Activated naive CD8-positive, alpha-beta T cell treated with anti-CD3 and anti-CD28 coated beads, Interleukin-2, amount 50 U/mL, for 16 hours (primary cell): ENCODE results near the gene SLF2.
"Not testable (repeated sequence)": the region's sequence is repeated elsewhere in the genome, so short reads cannot be mapped to it uniquely, and the experiment has no call there.

Experiments used
- DNase-seq: peaks from one replicate; pipeline ENCODE4 v3.0.0-alpha.2; 2020; ENCODE audit warnings: low read depth, low spot score

SLF2 gene

GRCh38 chr10:100962351-100963080, 49.8 kb downstream of the SLF2 start:
- no peak for DNase-seq

GRCh38 chr10:100963826-100964225, 51.1 kb downstream of the SLF2 start:
- no peak for DNase-seq

- no peak for DNase-seq
Measured at GRCh38 chr10:100965820-100966219, 53.1 kb downstream of the SLF2 start.

GRCh38 chr10:100966887-100967286, 54.1 kb downstream of the SLF2 start:
- no peak for DNase-seq

- DNase-seq, result no peak
Measured at GRCh38 chr10:100967332-100967731, 54.6 kb downstream of the SLF2 start.

GRCh38 chr10:100968062-100968736, 55.4 kb downstream of the SLF2 start:
- DNase-seq, result no peak

GRCh38 chr10:100968863-100969186, 56.1 kb downstream of the SLF2 start:
- DNase-seq, result no peak

- DNase-seq, result no peak
Measured at GRCh38 chr10:100969187-100970075, 56.7 kb downstream of the SLF2 start, which contains the start of gene SEMA4G. Gene SEMA4G, plus strand, starts transcription at chr10:100969504. Its CDS starts 3,409 bp downstream, at chr10:100972913.

GRCh38 chr10:100970076-100970913, 57.5 kb downstream of the SLF2 start:
- DNase-seq, result no peak

GRCh38 chr10:100970914-100971811, 58.4 kb downstream of the SLF2 start:
- no peak for DNase-seq

- no peak for DNase-seq
Measured at GRCh38 chr10:100972115-100972903, 59.5 kb downstream of the SLF2 start.

- DNase-seq, result no peak
Measured at GRCh38 chr10:100972904-100973535, 60.3 kb downstream of the SLF2 start.

GRCh38 chr10:100975397-100975796, 62.6 kb downstream of the SLF2 start:
- not testable (repeated sequence) for DNase-seq

GRCh38 chr10:100976906-100977305, 64.1 kb downstream of the SLF2 start:
- no peak for DNase-seq

- DNase-seq, result no peak
Measured at GRCh38 chr10:100977436-100977835, 64.7 kb downstream of the SLF2 start.

GRCh38 chr10:100978121-100978900, 65.5 kb downstream of the SLF2 start:
- DNase-seq, result no peak

GRCh38 chr10:100978901-100979195, 66.1 kb downstream of the SLF2 start:
- DNase-seq, result no peak

- DNase-seq, result no peak
Measured at GRCh38 chr10:100979791-100980272, 67.1 kb downstream of the SLF2 start.
